Adrenal gland (tissue), 5 donors: ENCODE data around the gene ASB18.

ENCODE experiments used
- CTCF ChIP-seq, 6 experiments: fragments of 450-650 bp in 4 of 6; fragments of 200-600 bp in 2 of 6; sonication (generic) in 1 of 6; IDR thresholded peaks; 1 replicate in 5 of 6; 2 replicates in 1 of 6; pipeline versions ENCODE4 v1.5.1 to v1.8.0; 2016 to 2021; ENCODE audit warnings: antibody characterized with exemption in 6 of 6, mild to moderate bottlenecking in 2 of 6, moderate library complexity in 1 of 6
- POLR2A ChIP-seq, 2 donors: fragments of 450-650 bp; IDR thresholded peaks; one replicate each; pipeline ENCODE4 v1.6.1; 2017; ENCODE audit warnings: antibody characterized with exemption in 2 of 2, mild to moderate bottlenecking in 2 of 2, moderate library complexity in 1 of 2
- donor health status: DM: no; HTN: no; CAD: no.

GRCh38 chr2:236167297-236168109, 96.7 kb downstream of the ASB18 start:
- TF ChIP-seq CTCF (IDR thresholded peaks at IDR 0.05) = no peak
- TF ChIP-seq POLR2A (IDR thresholded peaks at IDR 0.05) = no peak
